DLD1 (cell line): ENCODE measurements around the gene MAPK8IP1.

ENCODE experiments used
- in situ Hi-C: cut with HindIII; loops from 2 replicates; pipeline ENCODE4 v1.10.0; 2017; ENCODE audit warnings: low sequenced_read_pairs

The MAPK8IP1 gene

GRCh38 chr11:45906965-45907611 lies 21.6 kb downstream of the MAPK8IP1 start, which contains the start of gene FREY1:
FREY1 (minus strand) TSS chr11:45907271; CDS start chr11:45907245, 26 bp downstream.
- in situ Hi-C loops = no loop called here

- in situ Hi-C loops = no loop called here
These were observed 22.5 kb downstream of the MAPK8IP1 start for GRCh38 chr11:45907911-45908370.

GRCh38 chr11:45909594-45910475 lies 24.4 kb downstream of the MAPK8IP1 start:
- in situ Hi-C loops = no loop called here

- in situ Hi-C loops = no loop called here
These were observed 25.2 kb downstream of the MAPK8IP1 start for GRCh38 chr11:45910623-45911022.

- in situ Hi-C loops = no loop called here
These were observed 28.1 kb downstream of the MAPK8IP1 start for GRCh38 chr11:45913514-45913913.

- in situ Hi-C loops = no loop called here
These were observed 28.6 kb downstream of the MAPK8IP1 start for GRCh38 chr11:45913942-45914635.

GRCh38 chr11:45915446-45915845 lies 30.0 kb downstream of the MAPK8IP1 start:
- in situ Hi-C loops = no loop called here

- in situ Hi-C loops = no loop called here
These were observed 31.8 kb downstream of the MAPK8IP1 start for GRCh38 chr11:45917286-45917622.

- in situ Hi-C loops = no loop called here
These were observed 32.3 kb downstream of the MAPK8IP1 start, which contains the start of gene PEX16 for GRCh38 chr11:45917623-45918330. PEX16 (minus strand) TSS chr11:45917877; CDS start chr11:45917811, 66 bp downstream.

- in situ Hi-C loops = no loop called here
These were observed 33.0 kb downstream of the MAPK8IP1 start for GRCh38 chr11:45918331-45918941.

GRCh38 chr11:45918962-45919675 lies 33.7 kb downstream of the MAPK8IP1 start:
- in situ Hi-C loops = no loop called here

- in situ Hi-C loops = no loop called here
These were observed 34.5 kb downstream of the MAPK8IP1 start for GRCh38 chr11:45919806-45920530.

GRCh38 chr11:45920531-45921477 lies 35.4 kb downstream of the MAPK8IP1 start:
- in situ Hi-C loops = no loop called here

GRCh38 chr11:45921561-45922424 lies 36.3 kb downstream of the MAPK8IP1 start:
- in situ Hi-C loops = no loop called here

GRCh38 chr11:45922425-45923082 lies 37.1 kb downstream of the MAPK8IP1 start, which contains the start of gene LARGE2:
LARGE2 (plus strand) TSS chr11:45922656; CDS start chr11:45922883, 227 bp downstream.
- in situ Hi-C loops = no loop called here
